Medulla oblongata (tissue), 1 donor: Measurements from ENCODE around the gene PRR9.
"Not testable (repeated sequence)": the region's sequence is repeated elsewhere in the genome, so short reads cannot be mapped to it uniquely, and the experiment has no call there.

ENCODE experiments used
- DNase-seq: peaks from one replicate; pipeline ENCODE4 v3.0.0-alpha.2; 2015; ENCODE audit errors: extremely low spot score

PRR9 gene

GRCh38 chr1:153217212-153217611 lies at the start of gene PRR9:
Gene PRR9 (plus strand): TSS chr1:153217584. CDS start chr1:153218145, 561 bp downstream.
- no peak for DNase-seq

- no peak for DNase-seq
These were observed 48.7 kb upstream of the PRR9 start for GRCh38 chr1:153168686-153169085.

- no peak for DNase-seq
These were observed 42.8 kb upstream of the PRR9 start for GRCh38 chr1:153174624-153175023.

DNA sequence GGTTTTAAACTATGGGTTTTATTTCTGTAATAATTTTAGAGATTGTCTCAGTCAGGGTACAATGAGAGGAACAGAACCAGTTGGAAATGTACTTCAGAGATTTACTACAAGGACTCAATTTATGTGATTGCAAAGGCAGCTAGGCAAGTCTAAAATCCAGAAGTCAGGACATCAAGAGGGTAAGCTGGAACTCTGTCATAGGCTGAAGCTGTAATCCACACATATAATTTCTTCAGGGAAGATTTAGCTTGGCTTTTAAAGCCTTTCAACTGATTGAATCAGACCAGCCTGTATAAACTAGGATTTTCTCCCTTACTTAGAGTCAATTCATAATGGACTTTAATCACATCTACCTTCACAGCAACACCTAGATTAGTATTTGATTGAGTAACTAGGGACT lies 38.5 kb upstream of the PRR9 start:
- DNase-seq, result no peak

DNA sequence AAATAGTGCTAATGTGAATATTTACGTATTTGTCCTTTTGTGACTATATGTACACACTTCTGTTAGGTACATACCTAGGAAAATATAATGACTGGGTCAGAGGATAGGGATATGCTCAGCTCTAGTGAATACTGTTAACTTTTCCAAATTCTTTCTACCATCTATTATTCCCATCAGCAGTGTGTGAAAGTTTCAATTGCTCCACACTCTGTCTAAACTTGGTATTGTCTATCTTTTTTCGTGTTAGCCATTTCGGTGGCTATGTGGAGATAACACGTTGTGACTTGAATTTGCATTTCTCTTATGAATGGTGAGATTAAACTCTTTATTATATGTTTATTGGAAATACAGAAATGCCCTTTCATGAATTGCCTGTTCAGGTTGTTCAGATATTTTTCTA lies 36.8 kb upstream of the PRR9 start:
- no peak for DNase-seq

GRCh38 chr1:153188301-153188700 lies 29.1 kb upstream of the PRR9 start:
- not testable (repeated sequence) for DNase-seq

GRCh38 chr1:153190373-153190772 lies 27.0 kb upstream of the PRR9 start:
- no peak for DNase-seq

DNA sequence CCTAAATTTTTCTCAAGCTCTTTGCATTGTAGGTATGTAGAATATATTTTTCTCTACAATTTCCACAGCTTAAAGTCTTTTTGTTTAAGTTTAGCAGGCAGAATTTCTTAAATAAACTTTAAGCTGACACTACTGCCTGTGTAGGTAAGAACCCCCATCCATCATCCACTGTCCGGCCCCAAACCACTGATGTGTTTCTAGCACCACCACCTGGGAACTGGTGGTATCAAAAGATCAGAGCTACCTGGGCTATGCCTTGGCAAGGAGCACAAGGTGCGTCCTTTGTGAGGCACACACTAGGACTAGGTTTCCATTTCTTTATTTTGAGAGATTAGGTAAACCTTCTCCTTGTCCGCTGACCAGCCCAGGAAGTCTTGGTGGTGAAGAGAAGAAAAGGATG lies 24.7 kb upstream of the PRR9 start:
- DNase-seq, result no peak

DNA sequence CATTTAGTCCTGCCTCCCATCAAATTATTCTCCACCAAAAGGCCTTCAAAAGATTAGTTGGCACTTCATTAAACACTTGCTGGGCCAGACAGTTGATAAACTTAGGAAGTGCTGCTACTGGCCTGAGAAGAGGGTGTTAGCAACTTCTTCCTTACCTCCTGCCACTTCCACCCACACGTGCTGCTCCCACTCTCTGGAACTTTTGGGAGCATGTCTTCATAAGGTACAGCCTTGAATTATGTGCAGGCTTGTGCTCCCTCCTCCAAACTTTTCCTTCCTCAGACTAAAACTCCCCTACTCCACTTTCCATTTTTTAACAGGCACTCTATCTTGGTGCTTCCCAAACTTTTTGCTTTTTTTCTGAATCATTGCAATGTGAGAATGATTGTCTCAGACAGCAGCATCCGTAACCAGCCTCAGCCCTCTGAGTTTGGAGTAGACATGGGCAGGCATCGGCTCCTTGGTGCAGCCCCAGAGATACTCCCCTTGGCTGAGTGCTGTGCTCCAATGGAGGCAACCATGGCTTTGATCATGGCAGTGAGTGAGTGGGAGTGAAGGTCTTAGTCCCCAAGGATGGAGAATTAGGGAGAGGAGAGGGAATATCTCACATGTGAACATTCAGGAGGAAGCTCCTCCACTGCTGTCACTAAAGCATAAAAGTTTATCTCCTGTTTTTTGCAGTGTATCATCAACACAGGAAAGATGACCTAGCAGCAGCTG lies 22.9 kb upstream of the PRR9 start:
- no peak for DNase-seq

GRCh38 chr1:153195216-153195615 lies 22.2 kb upstream of the PRR9 start:
- DNase-seq, result no peak

- DNase-seq, result no peak
These were observed 15.4 kb upstream of the PRR9 start for GRCh38 chr1:153202006-153202405.

- no peak for DNase-seq
These were observed 14.3 kb upstream of the PRR9 start, which contains the start of gene LELP1 for GRCh38 chr1:153203130-153203529. Gene LELP1 (plus strand): TSS chr1:153203430. CDS start chr1:153204708, 1,278 bp downstream.

GRCh38 chr1:153206631-153207030 lies 10.8 kb upstream of the PRR9 start:
- DNase-seq, result no peak

- no peak for DNase-seq
These were observed 7.2 kb upstream of the PRR9 start for GRCh38 chr1:153210206-153210605.

DNA sequence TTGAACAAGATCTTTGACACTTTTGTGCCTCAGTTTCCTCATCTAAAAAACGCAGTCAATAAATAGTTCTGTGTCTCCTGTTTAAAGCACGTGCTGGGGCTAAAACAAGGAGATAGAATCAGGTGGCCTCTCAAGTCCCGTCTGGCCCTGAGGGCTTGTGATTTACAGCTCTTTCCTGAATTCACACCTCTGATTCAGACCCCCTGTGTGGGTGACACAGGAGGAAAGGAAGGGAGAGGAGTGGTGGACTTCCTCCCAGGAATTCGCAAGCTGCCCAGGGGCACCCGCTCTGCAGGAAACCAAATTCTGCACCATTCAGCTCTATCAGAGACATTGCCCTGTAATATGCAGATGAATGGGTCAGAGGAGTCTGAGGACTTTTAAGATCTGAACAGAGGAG lies 5.2 kb upstream of the PRR9 start:
- no peak for DNase-seq

DNA sequence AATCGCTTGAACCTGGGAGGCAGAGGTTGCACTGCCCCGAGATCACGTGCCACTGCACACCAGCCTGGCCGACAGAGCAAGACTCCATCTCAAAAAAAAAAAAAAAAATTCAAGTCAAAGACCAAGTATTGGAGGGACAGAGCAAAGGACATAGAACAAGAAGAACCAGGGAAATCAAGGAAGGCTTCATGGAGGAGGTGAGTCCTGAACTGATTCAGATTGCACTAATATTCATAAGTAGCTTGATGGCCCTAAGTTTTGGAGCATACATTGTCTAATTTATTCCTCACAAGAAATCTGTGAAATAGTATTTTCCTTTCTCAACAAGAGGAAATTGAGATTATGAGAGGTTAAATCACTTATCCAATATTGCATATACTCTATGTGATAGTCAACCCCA lies 3.9 kb upstream of the PRR9 start:
- no peak for DNase-seq

DNA sequence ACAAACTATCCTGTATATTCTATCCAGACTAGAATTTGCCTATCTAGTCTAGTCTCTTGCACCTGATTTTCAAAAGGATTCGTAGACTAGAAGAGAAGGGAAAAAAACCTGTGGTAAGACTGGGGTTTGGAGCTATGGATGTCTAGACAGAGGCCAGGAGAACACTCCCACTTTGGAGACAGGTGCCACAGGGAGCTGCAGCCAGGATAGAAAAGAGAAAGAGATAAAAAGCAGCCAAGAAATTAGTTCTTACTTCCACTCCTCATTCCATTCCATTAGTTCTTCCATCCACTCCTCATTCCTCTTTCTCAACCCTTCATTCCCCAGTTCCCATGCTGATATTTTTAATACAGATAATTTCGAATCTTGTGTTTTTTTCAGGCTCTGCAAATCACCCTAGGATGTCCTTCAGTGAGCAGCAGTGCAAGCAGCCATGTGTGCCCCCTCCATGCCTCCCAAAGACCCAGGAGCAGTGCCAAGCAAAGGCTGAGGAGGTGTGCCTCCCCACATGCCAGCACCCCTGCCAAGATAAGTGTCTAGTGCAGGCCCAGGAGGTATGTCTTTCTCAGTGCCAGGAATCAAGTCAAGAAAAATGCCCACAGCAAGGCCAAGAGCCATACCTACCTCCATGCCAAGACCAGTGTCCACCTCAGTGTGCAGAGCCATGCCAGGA lies 496 bp downstream of the PRR9 start:
- DNase-seq, result no peak

GRCh38 chr1:153220606-153221303 lies 3.4 kb downstream of the PRR9 start:
- peak; percentile 88 for DNase-seq

- peak; percentile 74 for DNase-seq
These were observed 5.9 kb downstream of the PRR9 start for GRCh38 chr1:153223040-153223891.

- no peak for DNase-seq
These were observed 10.4 kb downstream of the PRR9 start for GRCh38 chr1:153227810-153228209.

GRCh38 chr1:153228491-153228890 lies 11.1 kb downstream of the PRR9 start:
- DNase-seq, result no peak
